HG03064 (cell line): ENCODE measurements around the gene SLIT2.
A peak's percentile ranks its signal among the peaks of the same experiment; 100 is the strongest.

Experiments used
- ATAC-seq: cut with Tn5 transposase; IDR thresholded peaks from one replicate; pipeline ENCODE4 v1.9.1; 2021; ENCODE audit warnings: low read depth; ENCODE audit not compliant: unreplicated experiment

SLIT2 gene, protein sequence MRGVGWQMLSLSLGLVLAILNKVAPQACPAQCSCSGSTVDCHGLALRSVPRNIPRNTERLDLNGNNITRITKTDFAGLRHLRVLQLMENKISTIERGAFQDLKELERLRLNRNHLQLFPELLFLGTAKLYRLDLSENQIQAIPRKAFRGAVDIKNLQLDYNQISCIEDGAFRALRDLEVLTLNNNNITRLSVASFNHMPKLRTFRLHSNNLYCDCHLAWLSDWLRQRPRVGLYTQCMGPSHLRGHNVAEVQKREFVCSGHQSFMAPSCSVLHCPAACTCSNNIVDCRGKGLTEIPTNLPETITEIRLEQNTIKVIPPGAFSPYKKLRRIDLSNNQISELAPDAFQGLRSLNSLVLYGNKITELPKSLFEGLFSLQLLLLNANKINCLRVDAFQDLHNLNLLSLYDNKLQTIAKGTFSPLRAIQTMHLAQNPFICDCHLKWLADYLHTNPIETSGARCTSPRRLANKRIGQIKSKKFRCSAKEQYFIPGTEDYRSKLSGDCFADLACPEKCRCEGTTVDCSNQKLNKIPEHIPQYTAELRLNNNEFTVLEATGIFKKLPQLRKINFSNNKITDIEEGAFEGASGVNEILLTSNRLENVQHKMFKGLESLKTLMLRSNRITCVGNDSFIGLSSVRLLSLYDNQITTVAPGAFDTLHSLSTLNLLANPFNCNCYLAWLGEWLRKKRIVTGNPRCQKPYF (N-terminal part only)

DNA sequence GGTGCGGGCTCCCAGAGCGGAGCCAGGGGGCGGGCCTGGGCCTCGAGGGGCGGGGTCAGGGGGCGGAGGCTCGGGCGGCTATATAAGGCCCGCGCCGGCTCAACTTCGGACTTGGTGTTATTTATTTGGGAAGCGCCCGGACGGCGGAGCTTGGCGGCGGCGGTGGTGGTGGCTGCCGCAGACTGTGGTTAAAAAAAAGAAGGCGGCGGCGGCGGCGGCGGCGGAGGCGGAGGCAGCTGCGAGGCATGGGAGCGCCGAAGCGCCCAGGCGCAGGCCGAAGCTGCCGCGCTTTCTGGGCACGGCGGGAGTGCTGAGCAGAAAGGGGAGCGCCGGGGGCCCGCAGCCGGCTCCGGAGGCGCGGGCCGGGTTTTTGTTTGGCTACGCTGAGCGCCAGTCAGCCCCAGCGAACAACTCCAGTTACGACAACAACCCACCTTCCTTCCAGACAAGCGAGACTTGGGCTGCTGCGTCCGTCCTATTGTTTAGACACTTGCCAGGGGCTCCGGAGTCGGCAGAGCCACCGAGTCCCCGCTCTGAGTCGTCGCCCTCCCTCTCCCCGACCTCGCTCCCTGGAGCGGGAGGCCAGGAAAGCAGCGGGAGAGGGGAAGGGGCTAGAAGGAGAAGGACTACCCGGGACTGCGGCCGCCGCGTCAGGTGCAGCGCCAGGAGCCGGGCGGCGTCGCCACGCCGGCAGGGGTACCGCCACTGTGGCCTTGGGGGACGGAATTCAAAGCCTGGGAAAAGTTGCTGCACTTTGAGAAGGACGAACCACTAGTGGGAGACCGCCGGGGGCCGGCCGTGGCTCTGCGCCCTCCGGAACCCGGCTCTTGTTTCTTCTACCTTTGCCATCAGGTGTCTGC lies at the start of gene SLIT2:
TSS of gene SLIT2 (plus strand) at position 110 of the 860 bp plus-strand sequence. CDS start 1,911 bp downstream, outside the sequence.
- peak; percentile 70 for ATAC-seq

DNA sequence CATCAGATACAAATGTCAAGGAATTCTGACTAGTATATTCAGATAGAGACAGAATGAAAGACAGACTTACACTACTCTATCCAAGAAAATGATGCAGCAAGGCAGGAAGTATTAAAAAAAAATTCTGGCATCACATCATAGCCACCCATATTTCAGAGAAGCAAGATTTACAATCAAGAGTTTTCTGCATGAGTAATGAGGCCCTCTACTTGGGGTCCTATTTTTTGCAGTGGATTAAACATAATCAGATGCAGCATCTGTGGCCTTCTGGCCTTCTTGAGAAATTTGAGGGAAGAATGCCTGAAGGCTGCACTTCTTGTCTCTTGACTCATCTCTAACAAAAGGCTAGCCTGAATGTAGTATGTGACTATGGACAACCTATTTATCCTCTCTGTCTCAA lies 48.2 kb upstream of the SLIT2 start:
- no peak for ATAC-seq

DNA sequence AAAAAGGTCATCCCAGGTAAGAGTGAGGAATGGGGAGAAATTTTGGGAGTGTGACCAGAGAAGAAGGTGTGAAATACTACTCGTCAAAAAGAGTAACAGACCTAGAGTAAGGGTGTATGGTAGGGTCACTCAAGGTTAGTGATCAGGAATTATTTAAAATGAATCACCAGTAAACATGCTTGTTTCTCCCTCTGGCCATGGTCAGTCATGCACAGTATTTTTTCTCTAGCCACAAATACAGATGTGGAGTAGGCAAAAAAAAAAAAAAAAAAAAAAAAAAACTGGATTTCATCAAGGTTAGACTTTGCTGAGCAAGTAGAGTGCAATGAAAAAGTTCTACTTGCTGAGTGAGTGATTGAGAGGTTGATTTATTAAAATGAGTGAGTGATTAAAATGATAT lies 34.2 kb upstream of the SLIT2 start:
- no peak for ATAC-seq

DNA sequence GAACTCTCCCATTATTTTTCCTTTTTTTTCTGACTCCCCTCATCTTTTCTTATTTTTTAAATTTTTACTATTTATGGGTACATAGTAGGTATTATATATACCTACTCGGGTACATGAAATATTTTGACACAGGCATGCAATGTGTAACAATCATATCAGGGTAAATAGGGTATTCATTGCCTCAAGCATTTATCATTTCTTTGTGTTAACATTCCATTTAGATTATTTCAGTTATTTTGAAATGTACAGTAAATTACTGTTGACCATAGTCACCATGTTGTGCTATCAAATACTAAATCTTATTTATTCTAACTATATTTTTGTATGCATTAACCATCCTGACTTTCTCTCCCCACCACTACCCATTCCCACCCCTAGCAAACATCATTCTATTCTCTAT lies 33.8 kb upstream of the SLIT2 start:
- ATAC-seq = no peak

DNA sequence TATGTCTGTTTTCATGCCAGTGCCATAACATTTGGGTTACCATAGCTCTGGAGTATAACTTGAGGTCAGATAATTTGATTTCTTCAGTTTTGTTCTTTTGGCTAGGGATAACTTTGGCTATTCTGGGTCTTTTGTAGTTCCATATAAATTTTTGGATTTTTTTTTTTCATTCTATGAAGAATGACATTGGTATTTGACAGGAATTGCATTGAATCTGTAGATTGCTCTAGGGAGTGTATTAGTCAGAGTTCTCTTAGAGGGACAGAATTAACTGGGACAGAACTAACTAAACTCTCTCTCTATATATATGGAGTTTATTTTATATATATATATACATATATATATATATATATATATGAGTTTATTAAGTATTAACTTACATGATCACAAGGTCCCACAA lies 32.2 kb upstream of the SLIT2 start:
- no peak for ATAC-seq

DNA sequence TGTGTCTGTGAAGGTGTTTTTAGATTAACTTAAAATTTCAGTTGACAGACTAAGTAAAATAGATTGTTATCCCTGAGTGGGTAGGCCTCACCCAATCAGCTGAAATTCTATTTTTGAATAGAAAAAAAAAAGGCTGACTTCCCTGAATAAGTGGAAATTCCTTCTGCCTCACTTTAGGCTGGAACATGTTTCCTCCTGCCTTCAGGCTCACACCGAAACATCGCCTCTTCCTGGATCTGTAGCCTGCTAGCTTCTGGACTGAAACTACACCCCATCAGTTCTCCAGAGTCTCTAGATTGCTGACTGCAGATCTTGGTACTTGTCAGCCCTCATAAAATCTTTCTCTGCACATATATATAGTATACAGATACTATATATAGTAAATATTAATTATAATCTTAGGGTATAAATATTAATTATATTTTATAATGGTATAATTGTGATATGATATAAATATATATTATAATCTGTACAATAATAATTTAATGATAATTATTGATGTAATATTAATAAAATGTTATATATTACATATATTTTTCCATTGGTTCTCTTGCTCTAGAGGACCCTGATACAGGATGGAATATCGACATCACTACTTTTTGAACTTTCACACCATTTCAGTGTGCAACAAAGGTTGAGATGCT lies 13.7 kb upstream of the SLIT2 start:
- ATAC-seq = no peak

DNA sequence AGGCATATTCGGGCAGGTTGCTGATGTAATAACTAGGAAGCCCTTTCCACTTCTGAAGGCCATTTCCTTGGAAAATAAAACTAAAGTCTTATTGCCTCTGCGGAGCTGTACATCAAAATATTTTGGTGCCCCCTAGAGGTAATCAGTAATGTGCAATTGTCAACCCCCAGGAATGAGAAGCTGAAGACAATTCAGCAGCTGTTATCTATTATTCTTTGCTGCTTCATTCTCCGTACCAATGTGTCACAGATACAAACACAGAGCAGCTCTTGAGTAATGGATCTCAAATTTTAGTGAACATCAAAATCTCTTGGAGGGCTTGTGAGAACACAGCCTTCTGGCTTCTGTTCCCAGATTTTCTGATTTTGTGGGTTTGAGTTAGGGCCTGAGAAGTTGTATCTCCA lies 3.5 kb upstream of the SLIT2 start:
- ATAC-seq = no peak

DNA sequence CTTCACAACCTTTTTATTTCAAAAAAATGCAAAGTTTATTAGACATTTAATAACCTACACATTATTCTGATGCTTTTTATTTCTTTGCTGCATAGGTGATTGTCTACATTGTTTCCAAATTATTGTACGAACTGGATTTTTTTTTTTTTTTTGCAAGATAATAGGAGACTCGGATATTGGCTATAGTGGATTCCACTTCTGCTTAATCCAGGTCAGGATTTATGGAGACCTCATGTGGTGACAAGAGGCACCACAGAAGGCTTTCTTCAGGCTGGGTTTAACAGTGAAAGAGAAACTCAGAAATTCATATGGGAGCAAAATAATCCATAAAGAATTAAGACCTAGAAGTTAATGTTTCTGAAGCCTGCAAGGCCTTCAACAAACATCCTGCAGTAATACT lies 2.4 kb upstream of the SLIT2 start:
- no peak for ATAC-seq

DNA sequence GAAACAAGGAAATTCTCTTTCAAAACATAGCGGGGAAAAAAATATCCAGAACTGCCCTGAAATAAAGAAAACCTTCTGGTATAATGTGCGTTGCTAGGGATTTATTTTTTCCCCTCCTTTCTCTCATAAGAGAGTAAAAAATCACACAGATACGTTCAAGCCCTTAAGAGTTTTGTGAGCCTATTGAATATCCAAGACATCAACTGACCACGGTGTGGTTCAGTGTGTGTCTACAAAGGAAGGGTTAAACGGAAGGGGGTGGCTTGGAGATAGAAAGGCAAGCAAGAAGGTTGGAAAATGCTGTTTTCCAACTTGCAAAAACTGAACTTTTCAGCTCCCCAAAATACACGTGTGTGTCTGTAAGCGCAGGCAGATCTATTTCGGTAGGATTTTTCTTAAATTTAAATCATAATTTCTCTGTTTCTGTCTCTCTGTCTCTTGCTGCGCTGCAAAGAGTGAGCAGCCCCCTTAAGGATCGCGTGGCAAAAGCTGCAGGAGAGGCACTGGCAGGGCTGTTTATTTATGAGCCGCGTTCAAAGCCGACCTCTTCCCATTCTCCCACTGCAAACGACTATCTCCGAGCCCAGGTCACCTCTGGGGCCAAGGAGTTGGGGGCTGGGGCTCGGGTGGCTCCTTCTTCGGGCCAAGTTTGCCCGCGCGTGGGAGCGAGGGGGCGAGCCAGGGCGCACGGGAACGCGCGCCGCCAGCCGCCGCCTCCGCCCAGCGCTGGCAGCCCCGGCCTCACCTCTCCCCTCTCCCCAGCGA lies 492 bp upstream of the SLIT2 start:
- ATAC-seq = peak; percentile 13

DNA sequence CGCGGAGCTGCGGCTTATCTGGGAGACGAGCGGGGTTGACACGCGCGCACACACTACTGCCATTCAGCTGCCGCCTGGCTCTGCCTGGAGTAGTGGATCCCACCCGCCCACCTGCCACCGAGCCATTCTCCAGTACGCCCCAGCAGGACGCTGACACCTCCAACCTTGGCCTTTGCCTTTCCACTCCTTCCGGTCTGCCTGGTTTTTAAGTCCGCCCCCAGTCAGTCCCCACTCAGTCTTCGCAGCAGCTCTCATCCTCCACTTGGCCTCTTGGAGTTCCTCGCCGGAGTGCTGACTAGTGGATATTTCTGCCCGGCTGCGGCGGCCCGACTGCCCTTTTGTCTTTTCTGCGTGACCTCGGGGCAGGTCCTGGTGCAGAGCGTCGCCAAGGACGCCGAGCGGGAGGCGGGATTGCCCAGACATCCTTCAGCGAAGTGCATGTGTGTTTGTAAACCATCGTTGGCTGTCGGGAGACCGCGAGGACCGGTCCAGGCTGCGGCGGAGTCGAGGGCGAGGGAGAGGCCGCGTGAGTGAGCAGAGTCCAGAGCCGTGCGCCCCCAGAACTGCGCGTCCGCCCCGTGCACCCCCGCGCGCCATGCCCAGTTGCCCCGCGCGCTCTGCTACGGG lies 1.1 kb downstream of the SLIT2 start:
- no peak for ATAC-seq

DNA sequence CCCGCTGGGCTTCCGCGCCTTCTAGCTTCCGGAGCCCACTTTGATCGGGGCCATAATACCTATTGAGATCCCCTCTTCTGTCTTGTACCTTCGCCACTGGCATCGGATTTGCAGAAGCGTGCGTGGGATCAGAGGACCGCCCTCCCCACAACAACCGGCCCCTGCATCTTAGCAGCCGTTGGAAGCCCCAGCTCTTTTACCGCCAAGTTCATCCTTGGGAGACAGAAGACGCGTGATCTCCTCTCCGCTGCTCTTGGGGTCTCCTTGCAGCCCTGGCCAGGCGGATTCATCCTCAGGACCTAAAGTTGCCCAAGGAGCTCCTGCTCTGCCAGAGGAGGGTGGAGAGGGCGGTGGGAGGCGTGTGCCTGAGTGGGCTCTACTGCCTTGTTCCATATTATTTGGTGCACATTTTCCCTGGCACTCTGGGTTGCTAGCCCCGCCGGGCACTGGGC lies 1.6 kb downstream of the SLIT2 start:
- no peak for ATAC-seq

DNA sequence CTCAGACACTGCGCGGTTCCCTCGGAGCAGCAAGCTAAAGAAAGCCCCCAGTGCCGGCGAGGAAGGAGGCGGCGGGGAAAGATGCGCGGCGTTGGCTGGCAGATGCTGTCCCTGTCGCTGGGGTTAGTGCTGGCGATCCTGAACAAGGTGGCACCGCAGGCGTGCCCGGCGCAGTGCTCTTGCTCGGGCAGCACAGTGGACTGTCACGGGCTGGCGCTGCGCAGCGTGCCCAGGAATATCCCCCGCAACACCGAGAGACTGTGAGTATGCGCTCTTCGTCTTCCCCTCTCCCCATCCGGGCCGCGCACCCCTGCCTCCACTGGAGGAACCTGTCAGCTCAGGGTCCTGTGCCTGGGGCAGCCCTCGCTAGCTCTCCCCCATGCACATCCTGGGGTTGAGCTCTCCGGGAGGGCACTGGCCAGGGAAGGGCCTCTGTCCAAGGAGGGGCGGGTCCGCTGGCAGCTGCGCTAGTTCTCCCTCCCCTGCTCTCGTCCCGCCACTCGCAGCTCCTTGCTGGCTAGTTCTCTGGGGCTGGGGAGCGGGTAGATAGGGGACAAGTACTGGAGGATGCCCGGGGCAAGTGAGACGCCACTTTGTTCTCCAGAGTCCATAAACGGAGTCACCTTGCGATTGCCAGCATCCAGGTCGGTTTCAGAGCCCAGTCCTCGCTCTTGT lies 2.2 kb downstream of the SLIT2 start:
- no peak for ATAC-seq

DNA sequence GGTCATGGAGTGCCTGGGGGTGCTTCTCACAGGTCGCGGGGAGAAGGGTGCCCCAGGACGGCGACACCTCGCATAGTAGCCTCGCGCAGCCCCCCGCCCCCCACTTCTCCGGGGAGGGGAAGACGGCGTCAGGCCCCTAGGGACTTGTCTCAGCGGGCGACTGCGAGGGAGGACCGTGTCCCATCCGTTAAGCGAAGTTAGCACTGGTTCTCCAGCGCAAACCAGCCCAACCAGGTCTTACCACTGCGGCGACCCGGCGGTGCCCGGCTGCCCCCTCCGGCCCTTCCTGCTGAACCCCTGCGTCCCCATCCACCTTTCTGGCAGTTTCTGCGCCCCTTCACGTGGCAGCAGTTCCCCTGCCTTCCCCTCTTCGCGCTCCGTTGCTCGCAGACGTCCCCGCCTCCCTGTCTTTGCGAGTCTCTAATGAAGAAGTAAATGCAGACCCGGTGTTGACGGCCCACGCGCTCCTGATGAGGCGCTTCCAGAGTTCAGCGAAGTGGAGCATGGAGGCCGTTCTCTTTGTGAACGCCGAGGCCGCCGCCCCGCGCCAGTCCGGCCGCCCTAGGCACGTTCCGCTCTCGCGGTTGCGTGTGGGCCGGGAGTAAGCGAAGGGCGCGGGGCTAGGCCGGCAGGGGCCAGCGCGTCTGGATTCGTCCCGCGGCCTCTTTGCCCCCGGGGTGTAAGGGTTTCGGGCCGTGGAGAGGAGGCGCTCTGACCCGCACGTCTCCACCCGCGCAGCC lies 3.0 kb downstream of the SLIT2 start:
- ATAC-seq = no peak

DNA sequence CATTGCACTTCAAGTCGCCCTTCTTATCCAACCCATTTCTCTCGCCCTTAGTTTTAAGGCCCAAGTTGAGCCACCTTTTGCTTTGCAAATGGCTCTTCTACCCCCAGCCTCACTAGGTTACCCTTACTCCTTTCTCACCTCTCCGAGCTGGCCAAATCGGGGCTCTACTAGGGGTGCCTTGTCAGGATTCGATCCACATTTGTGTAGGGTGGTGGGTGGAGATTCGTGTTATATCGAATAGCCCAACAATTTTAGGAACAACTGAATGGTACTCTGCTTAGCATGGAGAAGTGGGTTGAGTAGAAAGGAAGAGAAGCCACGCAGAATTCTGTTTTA lies 3.5 kb downstream of the SLIT2 start:
- no peak for ATAC-seq

DNA sequence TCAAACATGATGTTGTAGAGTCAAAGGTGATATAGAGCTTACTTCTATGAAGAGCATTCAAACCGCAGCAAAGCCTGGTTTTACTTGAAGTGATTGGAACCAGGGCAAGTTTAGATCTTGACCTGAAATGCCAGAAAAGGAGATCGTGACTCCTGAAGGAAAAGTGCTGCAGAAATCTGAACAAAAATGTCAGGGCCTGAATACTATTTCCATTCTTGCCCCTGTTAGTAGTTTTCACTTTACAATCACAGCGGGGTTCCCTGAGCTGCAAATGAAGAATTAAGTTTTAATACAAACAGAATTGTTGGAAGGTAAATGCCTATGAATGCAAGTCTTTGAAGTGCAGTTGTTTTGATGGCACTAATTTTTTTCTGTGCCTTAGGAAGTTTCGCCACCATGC lies 4.1 kb downstream of the SLIT2 start:
- ATAC-seq = no peak

DNA sequence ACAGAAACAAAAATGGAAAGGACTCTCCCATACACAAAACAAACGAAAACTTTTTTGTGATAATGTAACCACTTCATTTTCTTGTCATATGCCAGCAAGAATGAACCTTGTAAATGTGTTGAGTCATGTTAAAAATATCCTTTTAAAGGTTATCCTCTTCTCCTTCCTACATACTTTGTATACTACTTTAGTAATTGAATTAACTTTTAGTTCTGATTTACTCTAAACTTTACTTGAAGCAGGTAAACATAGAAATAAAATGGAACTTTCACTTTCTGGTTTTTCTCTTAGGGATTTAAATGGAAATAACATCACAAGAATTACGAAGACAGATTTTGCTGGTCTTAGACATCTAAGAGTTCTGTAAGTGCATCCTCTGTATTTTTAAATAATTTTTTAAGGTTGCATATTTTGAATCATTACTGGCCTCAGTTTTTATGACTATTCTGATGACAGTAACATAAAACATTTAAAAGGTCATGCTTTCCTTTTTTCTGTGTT lies 4.7 kb downstream of the SLIT2 start:
- no peak for ATAC-seq

DNA sequence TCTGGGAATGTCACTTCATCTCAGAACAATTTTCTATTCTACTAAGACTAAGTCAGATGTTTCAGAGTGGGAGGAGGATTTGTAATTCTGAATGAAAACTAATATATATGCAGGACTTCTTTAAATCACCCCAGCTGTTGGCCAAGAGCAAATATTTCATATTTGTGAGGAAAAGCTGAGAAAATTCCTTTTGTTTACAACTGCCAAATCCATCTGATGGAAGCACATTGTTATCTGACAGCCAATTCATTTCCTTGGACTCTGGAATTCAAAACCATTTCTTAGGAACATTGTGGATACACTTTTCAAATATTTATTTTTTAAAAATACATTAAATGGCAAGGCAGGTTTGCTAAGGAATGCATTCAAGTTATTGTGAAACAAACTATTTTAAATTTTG lies 8.0 kb downstream of the SLIT2 start:
- ATAC-seq = no peak

DNA sequence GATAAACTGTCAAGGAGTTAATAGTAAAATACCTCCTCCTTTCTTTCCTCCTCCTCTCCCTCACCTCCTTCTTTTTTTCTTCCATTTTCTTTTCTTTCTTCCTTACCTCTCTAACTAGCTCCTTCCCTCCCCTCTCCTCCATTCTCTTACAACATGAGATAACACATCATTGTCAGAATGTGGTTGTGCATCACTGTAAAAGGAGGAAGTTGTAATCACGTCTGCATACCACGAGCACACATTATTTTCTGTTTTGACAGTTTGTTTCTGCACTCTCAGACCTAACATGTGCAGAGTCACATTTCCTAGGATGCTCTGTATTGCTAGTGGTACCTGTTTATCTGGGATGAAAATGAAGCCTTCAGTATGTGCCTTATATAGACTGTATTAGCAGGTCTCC lies 9.1 kb downstream of the SLIT2 start:
- ATAC-seq = no peak
